ENCODE results near the gene NDRG4. TPM values are rescaled to one million over a fixed set of nuclear protein-coding genes. Genes with fewer than 3 reads are reported as not detected.

Gene NDRG4
- total RNA-seq, 1 donor from 2014 or later = 8.7 TPM

DNA sequence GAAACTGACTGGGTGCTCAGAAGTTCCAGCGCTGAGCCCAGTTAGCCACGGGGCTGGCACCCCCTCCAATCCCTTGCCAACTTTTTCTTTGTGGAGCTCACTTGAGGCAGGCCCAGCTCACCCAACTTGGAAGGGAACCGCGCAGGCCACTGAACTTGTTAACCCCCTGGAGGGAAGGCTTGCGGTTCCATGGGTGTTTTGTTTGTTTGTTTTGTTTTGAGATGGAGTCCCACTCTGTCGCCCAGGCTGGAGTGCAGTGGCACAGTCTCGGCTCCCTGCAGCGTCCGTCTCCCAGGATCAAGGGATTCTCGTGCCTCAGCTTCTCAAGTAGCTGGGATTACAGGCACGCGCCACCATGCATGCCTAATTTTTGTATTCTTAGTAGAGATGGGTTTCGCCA is 34.1 kb upstream of the NDRG4 start:
- peaks cover 68% of the 10 kb centered on the region for H3K27me3 Mint-ChIP-seq (ENCODE audit: low read depth)
- DNase-seq (ENCODE audit: low spot score) = no peak
- no peak overlapping the region for H3K4me3 Mint-ChIP-seq (ENCODE audit: unreplicated experiment)

GRCh38 chr16:58466396-58466795 is 33.5 kb upstream of the NDRG4 start:
- H3K27me3 Mint-ChIP-seq (ENCODE audit: low read depth) = peaks cover 70% of the 10 kb centered on the region
- H3K36me3 Mint-ChIP-seq (ENCODE audit: low read depth) = no peaks in the 10 kb centered on the region
- TF ChIP-seq CTCF (IDR thresholded peaks at IDR 0.05) = no peak
- DNase-seq (ENCODE audit: low spot score) = no peak
- peaks cover 8% of the 10 kb centered on the region for H3K4me1 Mint-ChIP-seq (ENCODE audit: low read depth)
- H3K27ac Mint-ChIP-seq (ENCODE audit: unreplicated experiment) = no peak overlapping the region
- H3K4me3 Mint-ChIP-seq (ENCODE audit: unreplicated experiment) = no peak overlapping the region
- H3K9me3 Mint-ChIP-seq (ENCODE audit: low read depth) = no peaks in the 10 kb centered on the region

More for the DNA sequence above, 34.1 kb upstream of the NDRG4 start:
- TF ChIP-seq CTCF (IDR thresholded peaks at IDR 0.05) = no peak
- Mint-ChIP-seq H3K36me3 (ENCODE audit: low read depth) (no peaks in the 10 kb centered on the region), H3K9me3 (ENCODE audit: low read depth) (no peaks in the 10 kb centered on the region), H3K27ac (ENCODE audit: unreplicated experiment) (no peak overlapping the region), H3K4me1 (ENCODE audit: low read depth) (peaks cover 8% of the 10 kb centered on the region)

GRCh38 chr16:58467905-58468304 is 32.0 kb upstream of the NDRG4 start:
- H3K36me3 Mint-ChIP-seq (ENCODE audit: low read depth) = no peaks in the 10 kb centered on the region
- peaks cover 8% of the 10 kb centered on the region for H3K4me1 Mint-ChIP-seq (ENCODE audit: low read depth)
- no peak for TF ChIP-seq CTCF (IDR thresholded peaks at IDR 0.05)
- H3K27me3 Mint-ChIP-seq (ENCODE audit: low read depth) = peaks cover 66% of the 10 kb centered on the region
- no peaks in the 10 kb centered on the region for H3K9me3 Mint-ChIP-seq (ENCODE audit: low read depth)
- no peak overlapping the region for H3K4me3 Mint-ChIP-seq (ENCODE audit: unreplicated experiment)
- H3K27ac Mint-ChIP-seq (ENCODE audit: unreplicated experiment) = no peak overlapping the region
- no peak for DNase-seq (ENCODE audit: low spot score)

DNA sequence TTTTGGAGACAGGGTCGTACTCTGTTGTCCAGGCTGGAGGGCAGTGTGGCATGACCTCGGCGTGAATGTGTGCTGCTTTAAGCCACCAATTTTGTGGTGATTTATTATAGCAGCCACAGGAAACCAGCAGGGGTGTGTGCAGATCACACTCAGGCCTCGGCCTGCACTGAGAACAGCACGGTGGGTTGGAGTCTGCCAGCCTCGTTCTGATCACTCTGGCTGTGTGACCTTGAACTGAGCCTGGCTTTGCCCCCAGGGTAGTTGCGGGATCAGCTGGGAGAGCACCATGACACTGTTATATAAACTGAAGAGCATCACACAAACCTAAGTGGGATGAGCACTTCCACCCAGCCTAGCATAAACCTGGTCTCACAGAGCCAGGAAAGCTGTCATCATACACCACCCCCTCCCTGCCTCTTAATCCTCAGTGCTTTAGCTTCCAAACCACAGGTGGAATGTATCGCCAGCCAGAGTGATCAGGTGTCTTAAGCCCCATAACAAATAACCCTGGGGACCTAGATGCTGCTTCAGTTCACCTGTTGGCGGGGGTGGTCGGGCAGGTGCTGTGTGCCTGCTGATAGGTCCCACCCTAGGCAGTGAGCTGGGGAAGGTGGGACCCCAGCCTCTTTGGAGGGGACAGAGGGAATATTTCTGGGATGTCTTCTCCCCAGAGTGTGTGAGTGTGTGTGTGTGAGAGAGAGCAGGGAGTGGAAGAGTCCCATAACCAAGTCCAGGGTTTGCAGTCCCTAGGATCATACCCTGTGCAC is 28.6 kb upstream of the NDRG4 start:
- Mint-ChIP-seq H3K27me3 (ENCODE audit: low read depth) (peaks cover 68% of the 10 kb centered on the region), H3K9me3 (ENCODE audit: low read depth) (no peaks in the 10 kb centered on the region), H3K4me1 (ENCODE audit: low read depth) (no peaks in the 10 kb centered on the region), H3K36me3 (ENCODE audit: low read depth) (no peaks in the 10 kb centered on the region), H3K27ac (ENCODE audit: unreplicated experiment) (no peak overlapping the region), H3K4me3 (ENCODE audit: unreplicated experiment) (no peak overlapping the region)
- no peak for TF ChIP-seq CTCF (IDR thresholded peaks at IDR 0.05)
- no peak for DNase-seq (ENCODE audit: low spot score)

GRCh38 chr16:58472266-58472665 is 27.7 kb upstream of the NDRG4 start:
- H3K4me1 Mint-ChIP-seq (ENCODE audit: low read depth) = no peaks in the 10 kb centered on the region
- H3K9me3 Mint-ChIP-seq (ENCODE audit: low read depth) = no peaks in the 10 kb centered on the region
- no peak for TF ChIP-seq CTCF (IDR thresholded peaks at IDR 0.05)
- DNase-seq (ENCODE audit: low spot score) = no peak
- H3K36me3 Mint-ChIP-seq (ENCODE audit: low read depth) = no peaks in the 10 kb centered on the region
- H3K27me3 Mint-ChIP-seq (ENCODE audit: low read depth) = peaks cover 59% of the 10 kb centered on the region
- H3K4me3 Mint-ChIP-seq (ENCODE audit: unreplicated experiment) = no peak overlapping the region
- H3K27ac Mint-ChIP-seq (ENCODE audit: unreplicated experiment) = no peak overlapping the region
